Mesothelial cell of epicardium (in vitro differentiated cells): ENCODE results near the gene DUSP1. TPM values are rescaled to one million over a fixed set of nuclear protein-coding genes. Genes with fewer than 3 reads are reported as not detected.

Experiments used
- DNase-seq, 2 experiments: peaks; one replicate each; pipeline ENCODE4 v3.0.0; 2021; ENCODE audit warnings: low spot score in 2 of 2; ENCODE audit not compliant: unreplicated experiment in 2 of 2
- H3K27ac Mint-ChIP-seq: 2 replicates; pipeline ENCODE4 v1.8.0; 2021; ENCODE audit warnings: mixed read lengths
- H3K27me3 Mint-ChIP-seq: 2 replicates; pipeline ENCODE4 v1.8.0; 2021; ENCODE audit warnings: low read depth, mixed read lengths
- H3K36me3 Mint-ChIP-seq: 2 replicates; pipeline ENCODE4 v1.8.0; 2021; ENCODE audit warnings: mixed read lengths
- H3K4me1 Mint-ChIP-seq: 2 replicates; pipeline ENCODE4 v1.8.0; 2021; ENCODE audit warnings: mixed read lengths
- H3K4me3 Mint-ChIP-seq: 2 replicates; pipeline ENCODE4 v1.8.0; 2021; ENCODE audit warnings: mild to moderate bottlenecking, moderate library complexity, mixed read lengths
- H3K9me3 Mint-ChIP-seq: 2 replicates; pipeline ENCODE4 v1.8.0; 2021; ENCODE audit warnings: mixed read lengths
- total RNA-seq: library from RNA; stranded (reverse); gene quantifications from 3 replicates; pipeline ENCODE4 v1.2.1, GENCODE V29; 2021
- TF ChIP-seq, protein P1 (sequence below): fragments of 200-600 bp; sonication (generic); IDR thresholded peaks from one replicate; pipeline ENCODE4 v1.5.0; 2021; ENCODE audit warnings: antibody characterized with exemption; ENCODE audit not compliant: unreplicated experiment

DUSP1 gene
- total RNA-seq, 1 donor from 2014 or later, result 116 TPM

DNA sequence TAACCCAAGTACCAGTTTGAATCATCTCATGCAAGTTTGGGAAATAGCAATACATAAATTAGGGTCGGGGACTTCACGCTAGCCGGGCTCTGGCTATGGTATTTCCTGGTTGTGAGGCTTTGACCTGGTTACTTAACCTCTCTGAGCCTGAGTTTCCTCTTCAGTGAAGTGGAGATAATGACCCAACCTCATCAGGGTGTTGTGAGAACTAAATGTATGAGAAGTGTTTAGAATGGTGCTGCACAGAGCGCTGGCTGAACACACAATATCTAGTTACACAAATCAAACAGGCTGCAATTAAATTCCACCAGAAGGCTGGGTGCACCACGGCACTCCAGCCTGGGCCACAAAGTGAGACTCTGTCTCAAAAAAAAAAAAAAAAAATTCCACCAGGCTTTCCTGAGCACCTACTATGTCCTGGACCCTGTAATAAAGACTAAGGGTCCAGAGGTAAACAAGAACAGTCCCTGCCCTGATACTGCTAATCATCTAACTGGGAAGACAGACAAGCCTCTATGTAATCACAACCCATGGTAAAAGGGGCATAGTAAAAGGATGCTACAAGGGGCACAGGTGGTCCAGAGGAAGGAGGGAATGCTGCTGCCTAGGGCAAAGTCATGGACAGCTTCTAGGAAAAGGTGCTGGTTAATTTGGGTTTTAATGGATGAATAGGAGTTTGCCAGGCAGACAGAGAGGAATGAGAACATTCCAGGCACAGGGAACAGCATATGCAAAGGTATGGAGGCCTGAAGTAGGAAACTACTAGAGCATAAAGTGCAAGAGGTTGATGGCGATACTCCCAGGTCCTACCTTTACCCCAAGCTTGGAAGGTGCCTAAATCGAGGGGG lies 27.7 kb downstream of the DUSP1 start:
- Mint-ChIP-seq H3K9me3 (peaks cover 8% of the 10 kb centered on the region), H3K27me3 (no peaks in the 10 kb centered on the region), H3K36me3 (peaks cover 4% of the 10 kb centered on the region), H3K27ac (no peak overlapping the region), H3K4me1 (no peaks in the 10 kb centered on the region), H3K4me3 (no peak overlapping the region)
- DNase-seq, result no peak
- TF ChIP-seq, protein P1, sequence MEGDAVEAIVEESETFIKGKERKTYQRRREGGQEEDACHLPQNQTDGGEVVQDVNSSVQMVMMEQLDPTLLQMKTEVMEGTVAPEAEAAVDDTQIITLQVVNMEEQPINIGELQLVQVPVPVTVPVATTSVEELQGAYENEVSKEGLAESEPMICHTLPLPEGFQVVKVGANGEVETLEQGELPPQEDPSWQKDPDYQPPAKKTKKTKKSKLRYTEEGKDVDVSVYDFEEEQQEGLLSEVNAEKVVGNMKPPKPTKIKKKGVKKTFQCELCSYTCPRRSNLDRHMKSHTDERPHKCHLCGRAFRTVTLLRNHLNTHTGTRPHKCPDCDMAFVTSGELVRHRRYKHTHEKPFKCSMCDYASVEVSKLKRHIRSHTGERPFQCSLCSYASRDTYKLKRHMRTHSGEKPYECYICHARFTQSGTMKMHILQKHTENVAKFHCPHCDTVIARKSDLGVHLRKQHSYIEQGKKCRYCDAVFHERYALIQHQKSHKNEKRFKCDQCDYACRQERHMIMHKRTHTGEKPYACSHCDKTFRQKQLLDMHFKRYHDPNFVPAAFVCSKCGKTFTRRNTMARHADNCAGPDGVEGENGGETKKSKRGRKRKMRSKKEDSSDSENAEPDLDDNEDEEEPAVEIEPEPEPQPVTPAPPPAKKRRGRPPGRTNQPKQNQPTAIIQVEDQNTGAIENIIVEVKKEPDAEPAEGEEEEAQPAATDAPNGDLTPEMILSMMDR, result no peak

DNA sequence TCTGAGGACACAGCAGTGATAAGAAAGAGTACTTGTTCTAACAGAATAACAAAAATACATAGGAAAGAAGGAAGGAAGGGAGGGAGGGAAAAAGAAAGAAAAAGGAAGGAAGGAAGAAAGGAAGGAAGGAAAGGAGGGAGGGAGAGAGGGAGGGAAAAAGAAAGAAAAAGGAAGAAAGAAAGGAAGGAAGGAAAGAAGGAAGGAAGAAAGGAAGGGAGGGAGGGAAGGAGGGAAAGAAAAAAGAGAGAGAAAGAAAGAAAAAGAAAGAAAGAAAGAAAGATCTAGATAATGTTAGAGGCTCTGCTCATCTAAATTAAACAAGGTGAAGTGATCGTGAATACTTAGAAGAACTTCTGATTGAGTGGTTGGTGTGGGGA lies 29.8 kb downstream of the DUSP1 start:
- Mint-ChIP-seq H3K4me1 (no peaks in the 10 kb centered on the region), H3K4me3 (no peak overlapping the region), H3K9me3 (no peaks in the 10 kb centered on the region), H3K27ac (no peak overlapping the region), H3K36me3 (no peaks in the 10 kb centered on the region), H3K27me3 (no peaks in the 10 kb centered on the region)
- TF ChIP-seq, protein P1, result no peak
- DNase-seq, result no peak

DNA sequence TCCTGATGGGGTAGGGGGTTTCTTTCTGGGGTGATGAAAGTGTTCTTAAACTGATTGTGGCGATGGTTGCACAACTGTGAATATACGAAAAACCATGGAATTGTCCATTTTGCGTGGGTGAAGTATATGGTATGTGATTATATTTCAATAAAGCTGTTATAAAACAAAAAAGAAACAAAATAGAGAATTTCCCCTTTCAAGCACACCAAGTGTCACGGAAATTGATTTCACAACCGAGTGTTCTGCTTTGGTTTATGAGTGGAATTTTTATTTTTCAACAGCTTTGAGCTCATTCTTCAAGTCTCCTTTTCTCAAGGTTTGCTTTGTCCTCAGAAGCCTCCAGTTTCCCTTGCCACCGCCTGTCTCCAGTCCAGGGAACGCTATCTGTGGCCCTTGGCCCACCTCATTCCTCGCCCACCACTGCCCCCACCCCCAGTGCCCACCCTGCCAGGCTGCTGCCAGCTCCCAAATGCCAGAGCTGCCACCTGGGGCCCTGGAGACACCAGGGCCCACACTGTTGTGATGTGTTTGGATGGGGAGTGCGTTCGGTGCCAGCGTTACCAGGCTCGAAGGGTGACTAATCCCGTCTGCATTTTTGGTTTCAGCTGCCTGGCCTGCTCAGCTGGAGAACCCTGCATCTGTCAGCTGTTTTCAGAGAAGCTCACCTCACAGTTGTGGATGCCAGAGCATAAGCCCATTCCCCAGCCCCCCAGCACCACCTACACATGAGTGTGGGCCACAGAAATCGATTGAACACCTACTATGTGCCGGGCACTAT lies 30.4 kb downstream of the DUSP1 start:
- Mint-ChIP-seq H3K4me3 (no peak overlapping the region), H3K4me1 (no peaks in the 10 kb centered on the region), H3K9me3 (no peaks in the 10 kb centered on the region), H3K27me3 (no peaks in the 10 kb centered on the region), H3K36me3 (no peaks in the 10 kb centered on the region), H3K27ac (no peak overlapping the region)
- TF ChIP-seq, protein P1, result no peak
- DNase-seq, result no peak

DNA sequence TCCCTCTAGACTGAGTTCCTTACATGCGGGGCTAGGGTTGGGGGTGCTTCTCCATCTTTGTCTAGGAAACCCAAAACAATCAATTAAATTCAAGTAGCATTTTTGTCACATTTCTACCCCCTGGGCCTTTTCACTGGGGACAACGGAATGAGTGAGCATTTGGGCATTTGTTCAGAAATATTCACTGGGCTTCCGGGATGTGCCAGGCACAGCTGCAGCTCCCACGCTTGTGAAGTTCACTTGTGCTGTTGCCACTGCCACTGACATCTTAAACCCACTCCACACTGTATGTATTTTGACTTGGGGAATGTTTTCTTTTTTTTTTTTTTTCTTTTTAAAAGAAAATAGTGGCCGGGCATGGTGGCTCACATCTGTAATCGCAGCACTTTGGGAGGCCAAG lies 31.6 kb downstream of the DUSP1 start:
- H3K9me3 Mint-ChIP-seq, result no peaks in the 10 kb centered on the region
- DNase-seq, result no peak
- no peak overlapping the region for H3K27ac Mint-ChIP-seq
- no peaks in the 10 kb centered on the region for H3K36me3 Mint-ChIP-seq
- H3K27me3 Mint-ChIP-seq, result no peaks in the 10 kb centered on the region
- H3K4me3 Mint-ChIP-seq, result no peak overlapping the region
- TF ChIP-seq, protein P1, result no peak
- no peaks in the 10 kb centered on the region for H3K4me1 Mint-ChIP-seq

DNA sequence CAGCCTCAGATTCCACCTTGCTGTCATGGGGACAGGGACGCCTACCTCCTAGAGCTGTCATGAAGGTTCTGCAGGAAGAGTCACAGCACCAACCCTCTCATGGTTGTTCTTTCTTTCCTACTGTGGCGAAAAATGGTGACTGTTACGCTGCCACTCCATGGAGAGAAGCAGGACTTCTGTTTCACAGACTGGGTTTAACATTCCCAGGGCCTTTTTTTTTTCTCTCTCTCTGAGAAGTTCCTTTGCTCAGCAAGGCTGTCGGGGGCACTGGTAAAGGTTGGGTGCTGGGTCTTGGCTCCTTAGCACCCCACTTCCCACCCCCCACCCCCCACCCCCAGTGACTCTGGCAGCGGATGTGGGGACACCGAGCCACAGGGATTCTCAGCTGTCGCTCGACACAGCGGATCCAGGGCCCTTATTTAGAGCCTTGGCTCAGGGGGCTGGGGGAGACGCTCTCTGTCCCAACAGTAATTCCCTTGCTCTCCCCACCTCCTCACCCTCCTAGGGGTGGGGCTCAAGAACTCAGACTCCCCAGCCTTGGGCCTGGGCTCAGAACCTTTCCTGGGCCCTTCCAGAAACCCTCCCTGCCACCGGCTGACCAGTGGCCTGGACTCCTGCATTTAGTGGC lies 34.4 kb downstream of the DUSP1 start:
- Mint-ChIP-seq H3K4me1 (peaks cover 14% of the 10 kb centered on the region), H3K4me3 (no peak overlapping the region), H3K27me3 (no peaks in the 10 kb centered on the region), H3K36me3 (no peaks in the 10 kb centered on the region), H3K27ac (no peak overlapping the region), H3K9me3 (no peaks in the 10 kb centered on the region)
- DNase-seq, result no peak
- TF ChIP-seq, protein P1, result no peak
